Heart right ventricle (tissue), 16 donors: ENCODE results near the gene SLC25A34. TPM values are rescaled to one million over a fixed set of nuclear protein-coding genes. Genes with fewer than 3 reads are reported as not detected.

Experiments
- ATAC-seq, 8 donors: fragments of 200-7000 bp; cut with Tn5 transposase; one replicate each; pipeline ENCODE4 v1.9.1; 2020; ENCODE audit warnings: mild to moderate bottlenecking in 8 of 8, moderate library complexity in 8 of 8, moderate number of reproducible peaks in 1 of 8
- DNase-seq, 2 donors: peaks; one replicate each; pipeline ENCODE4 v3.0.0-alpha.2; 2020
- H3K27ac ChIP-seq, 10 donors: fragments of 200-600 bp; sonication (generic) in 2 of 10; one replicate each; pipeline versions ENCODE4 v1.5.0 to v1.8.0; 2020 to 2022; ENCODE audit warnings: mild to moderate bottlenecking in 3 of 10
- H3K27me3 ChIP-seq, 7 donors: fragments of 200-600 bp; one replicate each; pipeline ENCODE4 v1.8.0; 2021 to 2022; ENCODE audit warnings: mild to moderate bottlenecking in 2 of 7
- H3K36me3 ChIP-seq, 9 donors: fragments of 200-600 bp; sonication (generic) in 1 of 9; one replicate each; pipeline versions ENCODE4 v1.5.0 to v1.8.0; 2020 to 2022; ENCODE audit warnings: mild to moderate bottlenecking in 2 of 9
- H3K4me1 ChIP-seq, 9 donors: fragments of 200-600 bp; sonication (generic) in 1 of 9; one replicate each; pipeline versions ENCODE4 v1.5.0 to v1.8.0; 2020 to 2022; ENCODE audit warnings: mild to moderate bottlenecking in 4 of 9
- H3K4me3 ChIP-seq, 10 donors: fragments of 200-600 bp; sonication (generic) in 2 of 10; one replicate each; pipeline versions ENCODE4 v1.5.0 to v1.8.0; 2020 to 2022; ENCODE audit warnings: mild to moderate bottlenecking in 7 of 10, moderate library complexity in 2 of 10
- H3K9me3 ChIP-seq, 11 donors: fragments of 200-600 bp in 10 of 11; sonication (generic) in 2 of 11; one replicate each; pipeline versions ENCODE4 v1.5.0 to v1.8.0; 2013 to 2022; ENCODE audit warnings: mild to moderate bottlenecking in 2 of 11, control low read depth in 1 of 11, moderate library complexity in 1 of 11
- WGBS, 2 donors: extraction: QIAGEN DNeasy Blood & Tissue Kit; methylation state at CpG; one replicate each; pipeline ENCODE4 v1.1.7; 2013; ENCODE audit warnings: inconsistent platforms in 1 of 2; 5-methylcytosine and 5-hydroxymethylcytosine counted together
- intact Hi-C, 10 donors: fragments of 100-400 bp; cut with DNase I; formaldehyde crosslinking; loops; one replicate each; pipeline versions ENCODE4 v1.11.1 to v1.14.2; 2022
- polyA plus RNA-seq, 2 donors: library from polyadenylated mRNA; stranded (reverse); fragments of 200-250 nt; gene quantifications; one replicate each; pipeline ENCODE4 v1.2.3, GENCODE V29; 2013
- total RNA-seq, 10 donors: library from RNA; stranded (reverse); fragmentation: NEBNext Ultra II Directional in 3 of 10; extraction: Animal tissue kit (Norgen Biotek cat#: 25700) in 3 of 10; gene quantifications; one replicate each; pipeline versions ENCODE4 v1.2.1 to v1.2.4, GENCODE V29; 2021 to 2023
- TF ChIP-seq, protein P1 (sequence below), 9 donors: fragments of 200-600 bp; sonication (generic) in 2 of 9; IDR thresholded peaks; one replicate each; pipeline versions ENCODE4 v1.5.0 to v1.8.0; 2021 to 2022; ENCODE audit warnings: antibody characterized with exemption in 9 of 9, mild to moderate bottlenecking in 5 of 9, moderate library complexity in 1 of 9
- donor health status: Arrhythmogenic right ventricular cardiomyopathy.
- donor health status: ischemic (EF 13 %, LVEDD 7.1; RV severe dilation, severe dysfunction).
- donor health status: healthy with polysubstance abuse.
- donor health status: DM: no; HTN: yes; CAD: no.
- donor health status: DM: no; HTN: no; CAD: no.
- donor health status: ischemic (EF 25% LVEDD 6.9; RV normal size, moderate dysfunction).
- donor health status: ischemic (EF 25% LVEDD 5.7; RV mildly dilated, moderate dysfunction).
- donor health status: healthy.
- donor health status: DM: yes; HTN: yes; CAD: no.
- donor health status: Ischemic cardiomyopathy.
- donor health status: ischemic (EF 35%, LVEDD 5.7; RV mildly dilated, moderate dysfunction).
- donor health status: nonischemic (EF 11% LVEDD 7.7; RV severe dilation, severe dysfunction).
- donor health status: DM: yes; HTN: yes; CAD: no.
- donor health status: PGD.
- donor health status: ischemic (EF 29% LVEDD 5.4; RV normal size, mild dysfunction).
- donor health status: nonischemic (EF 23%, LVEDD 6.1; RV moderate dilation, normal function).

Gene SLC25A34
- total and polyA plus RNA-seq, 12 donors, result 1.1 to 44.9 (median 13.6) TPM

DNA sequence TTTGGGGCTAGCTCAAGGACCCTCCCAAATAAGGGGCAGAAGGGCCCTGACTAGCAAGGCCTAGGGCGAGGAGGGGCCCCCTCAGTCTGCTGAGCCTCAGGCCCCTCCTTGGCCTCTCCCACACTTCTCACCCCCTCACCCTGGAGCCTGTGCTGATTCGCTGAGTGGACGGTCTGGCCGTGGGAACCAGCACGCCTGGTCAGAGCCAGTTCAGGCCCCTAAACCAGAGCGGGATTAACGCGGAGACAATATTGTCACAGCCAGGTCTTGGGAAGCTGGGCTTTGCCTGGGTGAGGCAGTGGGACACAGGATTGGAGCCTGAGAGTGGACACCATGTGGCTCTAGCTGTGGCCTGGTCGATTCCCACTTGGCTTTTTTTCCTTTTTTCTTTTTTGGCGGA lies 17.7 kb downstream of the SLC25A34 start:
- peaks cover 0 to 27% (median 9%) of the 10 kb centered on the region in 7 donors for H3K27me3 ChIP-seq
- H3K4me1 ChIP-seq, result peaks cover 7 to 34% (median 17%) of the 10 kb centered on the region in 9 donors
- TF ChIP-seq, protein P1, sequence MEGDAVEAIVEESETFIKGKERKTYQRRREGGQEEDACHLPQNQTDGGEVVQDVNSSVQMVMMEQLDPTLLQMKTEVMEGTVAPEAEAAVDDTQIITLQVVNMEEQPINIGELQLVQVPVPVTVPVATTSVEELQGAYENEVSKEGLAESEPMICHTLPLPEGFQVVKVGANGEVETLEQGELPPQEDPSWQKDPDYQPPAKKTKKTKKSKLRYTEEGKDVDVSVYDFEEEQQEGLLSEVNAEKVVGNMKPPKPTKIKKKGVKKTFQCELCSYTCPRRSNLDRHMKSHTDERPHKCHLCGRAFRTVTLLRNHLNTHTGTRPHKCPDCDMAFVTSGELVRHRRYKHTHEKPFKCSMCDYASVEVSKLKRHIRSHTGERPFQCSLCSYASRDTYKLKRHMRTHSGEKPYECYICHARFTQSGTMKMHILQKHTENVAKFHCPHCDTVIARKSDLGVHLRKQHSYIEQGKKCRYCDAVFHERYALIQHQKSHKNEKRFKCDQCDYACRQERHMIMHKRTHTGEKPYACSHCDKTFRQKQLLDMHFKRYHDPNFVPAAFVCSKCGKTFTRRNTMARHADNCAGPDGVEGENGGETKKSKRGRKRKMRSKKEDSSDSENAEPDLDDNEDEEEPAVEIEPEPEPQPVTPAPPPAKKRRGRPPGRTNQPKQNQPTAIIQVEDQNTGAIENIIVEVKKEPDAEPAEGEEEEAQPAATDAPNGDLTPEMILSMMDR (IDR thresholded peaks at IDR 0.05), result no peak
- WGBS, 2 donors, result 80 to 81% methylated on average over 10 of the region's 10 CpGs
- no peaks in the 10 kb centered on the region for H3K9me3 ChIP-seq
- no peak overlapping the region for H3K4me3 ChIP-seq
- H3K36me3 ChIP-seq, result no peaks in the 10 kb centered on the region
- DNase-seq (no peak), ATAC-seq (no peak)
- intact Hi-C loops, result no loop called here
- no peak overlapping the region for H3K27ac ChIP-seq

- Histone ChIP-seq H3K4me3 (no peak overlapping the region), H3K36me3 (no peaks in the 10 kb centered on the region), H3K9me3 (no peaks in the 10 kb centered on the region), H3K4me1 (peaks cover 7 to 37% (median 25%) of the 10 kb centered on the region in 9 donors), H3K27ac (no peak overlapping the region), H3K27me3 (peaks cover 0 to 41% (median 16%) of the 10 kb centered on the region in 7 donors)
- WGBS, 2 donors, result 89 to 93% methylated on average over 2 of the region's 2 CpGs
- no peak for DNase-seq
- intact Hi-C loops, result no loop called here
- TF ChIP-seq, protein P1 (IDR thresholded peaks at IDR 0.05), result no peak
- ATAC-seq, result no peak
Measured at GRCh38 chr1:15755021-15755645, 19.1 kb downstream of the SLC25A34 start.

DNA sequence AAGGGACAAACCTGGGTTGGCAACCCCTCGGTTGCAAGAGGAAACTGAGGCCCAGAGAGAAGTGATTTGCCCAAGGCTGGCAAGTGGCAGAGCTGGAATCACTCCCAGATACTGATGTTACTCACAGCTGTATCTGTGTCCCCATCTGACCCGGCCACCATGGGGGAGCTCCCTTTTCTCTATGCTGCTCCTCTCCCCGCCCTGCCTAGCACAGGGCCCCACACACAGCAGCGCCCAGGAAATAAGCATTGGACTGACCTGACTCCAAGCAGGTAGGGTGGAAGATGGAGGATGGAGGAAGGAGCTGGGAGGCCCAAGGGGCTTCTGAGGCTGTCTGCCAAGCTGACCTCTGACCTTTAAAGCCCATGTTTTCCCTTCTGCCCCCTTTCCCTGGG lies 19.6 kb downstream of the SLC25A34 start:
- H3K36me3 ChIP-seq, result no peaks in the 10 kb centered on the region
- no peaks in the 10 kb centered on the region for H3K9me3 ChIP-seq
- intact Hi-C loops, result no loop called here
- H3K27me3 ChIP-seq, result peaks cover 0 to 46% (median 16%) of the 10 kb centered on the region in 7 donors
- H3K4me3 ChIP-seq, result no peak overlapping the region
- DNase-seq (no peak), ATAC-seq (no peak)
- peaks cover 7 to 41% (median 30%) of the 10 kb centered on the region in 9 donors for H3K4me1 ChIP-seq
- H3K27ac ChIP-seq, result no peak overlapping the region
- 84 to 85% methylated on average over 4 of the region's 4 CpGs for WGBS, 2 donors
- TF ChIP-seq, protein P1 (IDR thresholded peaks at IDR 0.05), result no peak

GRCh38 chr1:15756143-15757015 lies 20.3 kb downstream of the SLC25A34 start:
- DNase-seq, result no peak
- no peak overlapping the region for H3K27ac ChIP-seq
- H3K4me1 ChIP-seq, result peaks cover 14 to 49% (median 37%) of the 10 kb centered on the region in 9 donors

More at GRCh38 chr1:15756143-15757015, 20.3 kb downstream of the SLC25A34 start:
- WGBS, 2 donors, result 64 to 74% methylated on average over 21 of the region's 21 CpGs
- H3K27me3 ChIP-seq, result peaks cover 0 to 53% (median 16%) of the 10 kb centered on the region in 7 donors
- intact Hi-C loops, result no loop called here
- no peaks in the 10 kb centered on the region for H3K9me3 ChIP-seq
- H3K4me3 ChIP-seq, result no peak overlapping the region
- H3K36me3 ChIP-seq, result no peaks in the 10 kb centered on the region
- ATAC-seq, result no peak
- TF ChIP-seq, protein P1 (IDR thresholded peaks at IDR 0.05), result no peak
